Measurements from ENCODE around the gene SPIRE1. TPM values are rescaled to one million over a fixed set of nuclear protein-coding genes. Genes with fewer than 3 reads are reported as not detected.

Gene SPIRE1
- total RNA-seq, 2 experiments from 2014 or later: 0.99 to 1.4 TPM

- Histone ChIP-seq H3K9me3 (ENCODE audit: control insufficient read depth in 1 of 2, insufficient read depth in 1 of 2, low read length in 2 of 2) (no peaks in the 10 kb centered on the region), H3K36me3 (ENCODE audit: insufficient read depth, low read length) (no peaks in the 10 kb centered on the region), H3K27ac (ENCODE audit: low read depth in 1 of 2, low read length in 2 of 2) (no peak overlapping the region), H3K27me3 (ENCODE audit: control insufficient read depth in 1 of 2, insufficient read depth in 2 of 2, low read length in 2 of 2) (peaks cover 4 to 9% of the 10 kb centered on the region in 2 experiments), H3K4me3 (ENCODE audit: low read length) (no peak overlapping the region), H3K4me1 (ENCODE audit: insufficient read depth, low read length) (peaks cover 22% of the 10 kb centered on the region)
- Mint-ChIP-seq H3K4me3 (peak overlapping the region; percentile 4), H3K27me3 (peaks cover 29% of the 10 kb centered on the region), H3K4me1 (ENCODE audit: low read depth) (peaks cover 25% of the 10 kb centered on the region), H3K27ac (no peak overlapping the region), H3K36me3 (ENCODE audit: low read depth) (no peaks in the 10 kb centered on the region), H3K9me3 (no peaks in the 10 kb centered on the region)
- no peak for TF ChIP-seq CTCF (IDR thresholded peaks at IDR 0.05)
- ChIA-PET POLR2A (no interaction called here), CTCF (interaction anchor here (0.6 kb wide), 1 partner anchor 135 kb away, joined by 3 read pairs; no protein-coding TSS in a partner anchor)
- ATAC-seq (ENCODE audit: poor library complexity): no peak
- no peak for DNase-seq
- intact Hi-C loops (cut with DNase I, micrococcal nuclease): no loop called here
Measured at GRCh38 chr18:12409469-12409868, 248.4 kb downstream of the SPIRE1 start.

GRCh38 chr18:12408247-12408869 is 249.5 kb downstream of the SPIRE1 start:
- CTCF ChIA-PET: interaction anchor here (0.8 kb wide), 1 partner anchor 16 kb away, joined by 3 read pairs; no protein-coding TSS in a partner anchor
- no peak for ATAC-seq (ENCODE audit: poor library complexity)
- peaks cover 25% of the 10 kb centered on the region for H3K4me1 Mint-ChIP-seq (ENCODE audit: low read depth)
- H3K27ac ChIP-seq (ENCODE audit: low read depth in 1 of 2, low read length in 2 of 2): no peak overlapping the region
- POLR2A ChIA-PET: interaction anchor here (1.2 to 4.1 kb wide), 2 partner anchors 24 to 31 kb away, joined by 3 to 28 read pairs; partner anchors contain the start of gene AFG3L2
- DNase-seq: peak in 2 of 14 experiments; percentile 9 to 20
- intact Hi-C loops (cut with DNase I, micrococcal nuclease): no loop called here
- no peak overlapping the region for H3K27ac Mint-ChIP-seq
- peaks cover 37% of the 10 kb centered on the region for H3K27me3 Mint-ChIP-seq
- peak overlapping the region; percentile 22 for H3K4me3 Mint-ChIP-seq
- peaks cover 22% of the 10 kb centered on the region for H3K4me1 ChIP-seq (ENCODE audit: insufficient read depth, low read length)
- H3K27me3 ChIP-seq (ENCODE audit: control insufficient read depth in 1 of 2, insufficient read depth in 2 of 2, low read length in 2 of 2): peaks cover 4 to 18% of the 10 kb centered on the region in 2 experiments
- H3K9me3 Mint-ChIP-seq: no peaks in the 10 kb centered on the region
- H3K9me3 ChIP-seq (ENCODE audit: control insufficient read depth in 1 of 2, insufficient read depth in 1 of 2, low read length in 2 of 2): no peaks in the 10 kb centered on the region
- no peak for TF ChIP-seq CTCF (IDR thresholded peaks at IDR 0.05)
- peak overlapping the region; percentile 56 for H3K4me3 ChIP-seq (ENCODE audit: low read length)
- H3K36me3 ChIP-seq (ENCODE audit: insufficient read depth, low read length): no peaks in the 10 kb centered on the region
- H3K36me3 Mint-ChIP-seq (ENCODE audit: low read depth): no peaks in the 10 kb centered on the region

GRCh38 chr18:12406371-12407111 is 251.4 kb downstream of the SPIRE1 start:
- no peaks in the 10 kb centered on the region for H3K36me3 Mint-ChIP-seq (ENCODE audit: low read depth)

More at GRCh38 chr18:12406371-12407111, 251.4 kb downstream of the SPIRE1 start:
- ChIA-PET POLR2A (interaction anchor here (4.1 kb wide), 1 partner anchor 30 kb away, joined by 28 read pairs; the partner anchor contains the start of gene AFG3L2), CTCF (no interaction called here)
- no peak for TF ChIP-seq CTCF (IDR thresholded peaks at IDR 0.05)
- no peaks in the 10 kb centered on the region for H3K9me3 Mint-ChIP-seq
- H3K27me3 ChIP-seq (ENCODE audit: control insufficient read depth in 1 of 2, insufficient read depth in 2 of 2, low read length in 2 of 2): peaks cover 8 to 33% of the 10 kb centered on the region in 2 experiments
- no peak overlapping the region for H3K27ac ChIP-seq (ENCODE audit: low read depth in 1 of 2, low read length in 2 of 2)
- H3K36me3 ChIP-seq (ENCODE audit: insufficient read depth, low read length): no peaks in the 10 kb centered on the region
- H3K4me1 Mint-ChIP-seq (ENCODE audit: low read depth): peaks cover 25% of the 10 kb centered on the region
- H3K9me3 ChIP-seq (ENCODE audit: control insufficient read depth in 1 of 2, insufficient read depth in 1 of 2, low read length in 2 of 2): no peaks in the 10 kb centered on the region
- H3K4me1 ChIP-seq (ENCODE audit: insufficient read depth, low read length): peaks cover 22% of the 10 kb centered on the region
- intact Hi-C loops (cut with DNase I, micrococcal nuclease): loop anchor here in 1 of 2 experiments (2.0 kb wide), 1 partner anchor 28 kb away; no protein-coding TSS in a partner anchor
- peak overlapping the region; percentile 71 for H3K4me3 Mint-ChIP-seq
- H3K27me3 Mint-ChIP-seq: peaks cover 54% of the 10 kb centered on the region
- no peak overlapping the region for H3K27ac Mint-ChIP-seq
- peak overlapping the region; percentile 1 for H3K4me3 ChIP-seq (ENCODE audit: low read length)
- DNase-seq (no peak), ATAC-seq (ENCODE audit: poor library complexity) (no peak)

Data from CD4-positive, alpha-beta T cell (primary cell).